ENCODE data around the gene TMEM267. TPM values are rescaled to one million over a fixed set of nuclear protein-coding genes. Genes with fewer than 3 reads are reported as not detected.
"Not testable (repeated sequence)": the region's sequence is repeated elsewhere in the genome, so short reads cannot be mapped to it uniquely, and the experiment has no call there.

TMEM267 gene
- total RNA-seq, 1 donor from 2014 or later, result 9.9 TPM

DNA sequence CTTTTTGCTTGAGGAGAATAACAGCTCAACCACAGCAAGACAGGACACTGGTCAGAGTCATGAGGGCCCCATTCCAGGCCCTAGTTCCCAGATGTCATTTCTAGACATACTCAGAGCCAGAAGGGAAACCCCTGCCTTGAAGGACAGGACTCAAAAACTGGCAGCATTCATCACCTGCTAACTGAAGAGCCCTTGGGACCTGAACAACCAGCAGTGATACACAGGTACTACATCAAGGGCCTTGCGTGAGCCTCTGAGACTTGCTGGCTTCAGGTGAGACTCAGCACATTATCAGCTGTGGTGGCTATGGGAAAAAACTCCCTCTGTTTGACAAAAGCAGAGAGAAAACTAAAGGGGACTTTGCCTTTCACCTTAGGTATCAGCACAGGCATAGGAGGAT is 22.6 kb downstream of the TMEM267 start:
- no peak for DNase-seq (ENCODE audit: low spot score)

DNA sequence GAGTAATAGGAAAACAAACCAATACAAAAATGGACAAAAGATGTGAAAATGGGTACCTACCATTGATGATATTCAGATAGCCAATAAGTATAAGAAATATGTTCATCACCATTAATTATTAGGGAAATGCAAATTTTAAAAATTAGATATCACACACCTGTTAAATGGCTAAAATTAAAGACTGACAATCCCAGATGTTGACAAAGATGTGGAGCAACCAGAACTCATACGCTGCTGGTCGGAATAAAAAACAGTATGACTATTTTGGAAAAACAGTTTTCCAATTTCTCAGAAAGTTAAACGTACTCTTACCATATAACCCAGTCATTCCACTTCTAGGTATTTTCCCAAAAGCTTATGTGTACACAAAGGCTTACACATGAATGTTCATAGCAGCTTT is 27.1 kb downstream of the TMEM267 start:
- no peak for DNase-seq (ENCODE audit: low spot score)

DNA sequence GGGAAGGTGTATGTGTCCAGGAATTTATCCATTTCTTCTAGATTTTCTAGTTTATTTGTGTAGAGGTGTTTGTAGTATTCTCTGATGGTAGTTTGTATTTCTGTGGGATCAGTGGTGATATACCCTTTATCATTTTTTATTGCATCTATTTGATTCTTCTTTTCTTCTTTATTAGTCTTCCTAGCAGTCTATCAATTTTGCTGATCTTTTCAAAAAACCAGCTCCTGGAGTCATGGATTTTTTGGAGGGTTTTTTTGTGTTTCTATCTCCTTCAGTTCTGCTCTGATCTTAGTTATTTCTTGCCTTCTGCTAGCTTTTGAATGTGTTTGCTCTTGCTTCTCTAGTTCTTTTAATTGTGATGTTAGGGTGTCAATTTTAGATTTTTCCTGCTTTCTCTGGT is 42.1 kb downstream of the TMEM267 start:
- not testable (repeated sequence) for DNase-seq (ENCODE audit: low spot score)

DNA sequence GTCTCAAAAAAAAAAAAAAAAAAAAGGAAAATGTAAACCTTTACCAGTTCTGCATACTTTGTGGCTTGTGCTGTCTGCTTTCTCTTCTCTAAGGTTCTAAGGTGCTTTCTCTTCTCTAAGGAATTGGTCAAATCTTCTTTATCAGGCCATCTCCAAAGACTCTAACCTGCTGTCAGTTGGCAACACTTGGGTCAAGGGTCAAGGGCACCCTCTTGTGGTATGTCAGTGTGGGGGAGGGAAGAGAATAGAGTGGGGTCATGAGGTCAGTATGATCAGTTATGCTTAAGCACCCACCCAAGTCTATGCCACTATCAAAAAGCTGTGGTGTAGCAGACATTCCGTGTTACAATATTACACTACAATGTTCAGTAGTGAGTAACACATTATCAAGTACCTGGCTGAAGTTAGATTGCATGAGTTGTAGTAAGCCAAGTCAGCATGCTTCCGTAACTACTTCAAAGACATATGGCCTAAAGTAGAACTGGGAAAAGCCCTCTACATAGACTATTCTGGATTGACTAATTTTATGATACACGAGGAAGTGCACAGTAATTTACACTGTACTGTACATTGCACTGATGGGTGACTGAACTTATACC is 46.5 kb downstream of the TMEM267 start:
- DNase-seq (ENCODE audit: low spot score), result no peak

DNA sequence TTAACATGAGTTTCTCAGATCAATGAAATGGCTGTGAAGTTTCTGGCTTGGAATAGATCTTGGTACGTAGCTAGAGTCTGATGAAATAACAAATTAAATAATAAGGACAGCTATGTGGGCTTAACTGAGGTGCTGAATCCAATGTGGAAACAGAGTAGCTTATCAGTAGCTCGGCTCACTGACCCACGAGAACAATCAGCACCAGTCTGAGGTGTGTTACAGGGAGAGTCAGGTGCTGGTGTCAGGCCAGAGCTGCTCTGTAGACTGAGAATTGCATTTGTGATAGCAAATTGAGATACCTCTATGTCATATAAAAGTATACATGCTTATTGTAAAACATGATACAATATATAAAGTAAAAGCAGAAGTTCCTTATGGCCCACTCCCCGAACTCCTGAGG is 50.3 kb downstream of the TMEM267 start:
- no peak for DNase-seq (ENCODE audit: low spot score)

DNA sequence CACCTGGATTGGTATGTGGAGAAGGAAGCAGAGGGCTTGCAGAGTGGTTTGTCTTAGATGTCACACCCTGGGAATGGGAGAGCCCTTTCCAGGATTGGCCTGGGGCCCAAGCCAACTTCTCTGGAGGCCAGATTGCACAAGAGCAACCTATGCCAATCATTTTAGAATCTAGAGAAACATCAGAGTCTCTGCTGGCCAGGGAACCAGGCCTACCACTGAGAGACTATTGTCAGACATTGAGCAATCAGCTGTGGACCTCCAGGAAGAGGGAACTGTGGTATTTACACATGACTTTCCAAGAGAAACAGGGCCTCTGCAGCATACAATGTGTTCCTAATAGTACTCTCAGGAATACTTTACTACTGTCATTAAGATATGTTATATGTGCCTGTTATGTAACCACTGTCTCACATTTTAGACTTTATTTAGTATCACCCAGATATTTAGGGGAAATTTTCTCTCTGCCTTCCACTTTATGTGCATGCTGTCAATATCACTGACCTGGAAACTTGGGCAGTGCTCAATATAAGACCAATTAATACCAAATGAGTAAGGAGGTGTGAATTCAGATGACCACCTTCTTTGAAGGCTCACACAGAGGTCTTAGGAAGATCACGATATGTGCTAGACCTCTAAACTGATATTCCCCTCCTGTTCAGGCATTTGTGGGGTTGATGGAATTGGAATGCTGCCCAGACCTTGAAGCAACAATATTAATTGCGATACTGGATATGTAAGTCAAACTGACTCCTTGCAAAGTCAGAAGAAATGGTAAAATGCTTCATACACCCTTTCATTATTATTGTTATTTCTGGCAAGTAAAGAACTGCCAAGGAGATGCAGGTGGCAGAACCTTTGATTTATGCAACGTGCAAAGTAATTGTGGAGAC is 50.9 kb downstream of the TMEM267 start:
- DNase-seq (ENCODE audit: low spot score), result peak; percentile 4

DNA sequence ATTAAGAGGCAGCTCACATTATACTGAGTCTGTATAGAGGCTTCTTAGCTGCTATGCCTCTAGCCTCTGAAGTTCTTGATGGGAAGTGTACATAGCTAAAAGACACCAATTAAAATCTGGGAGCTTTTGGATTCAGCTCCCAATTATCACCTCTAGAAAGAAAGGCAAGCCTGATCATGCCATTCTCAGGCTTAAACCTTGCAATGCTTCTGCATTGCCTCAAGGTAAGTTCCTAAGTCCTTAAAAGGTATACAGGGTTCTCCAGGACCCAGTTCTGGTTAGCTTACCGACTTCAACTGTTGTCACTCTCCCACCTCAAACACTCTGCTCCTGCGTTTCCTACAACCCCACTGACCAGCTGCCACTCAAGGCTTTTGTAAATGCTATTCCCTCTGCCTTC is 54.0 kb downstream of the TMEM267 start:
- DNase-seq (ENCODE audit: low spot score), result no peak

DNA sequence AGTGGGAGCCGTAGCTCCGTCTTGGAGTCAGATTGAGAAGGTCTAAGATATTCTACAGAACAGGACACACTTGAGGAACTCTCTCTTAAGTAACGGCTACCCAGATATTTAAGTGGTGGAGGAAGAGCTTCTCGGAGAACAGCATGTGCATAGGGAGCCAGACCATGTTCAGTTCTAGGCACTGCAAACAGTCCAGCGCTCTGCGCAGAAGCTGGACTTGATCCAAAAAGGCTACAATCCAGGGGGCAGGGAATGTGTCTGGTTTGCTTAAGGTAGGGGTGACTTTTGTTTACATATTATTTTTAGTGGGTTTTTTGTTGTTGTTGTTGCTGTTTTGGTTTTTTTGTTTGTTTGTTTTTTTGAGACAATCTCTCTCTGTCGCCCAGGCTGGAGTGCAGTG is 54.6 kb downstream of the TMEM267 start:
- no peak for DNase-seq (ENCODE audit: low spot score)

DNA sequence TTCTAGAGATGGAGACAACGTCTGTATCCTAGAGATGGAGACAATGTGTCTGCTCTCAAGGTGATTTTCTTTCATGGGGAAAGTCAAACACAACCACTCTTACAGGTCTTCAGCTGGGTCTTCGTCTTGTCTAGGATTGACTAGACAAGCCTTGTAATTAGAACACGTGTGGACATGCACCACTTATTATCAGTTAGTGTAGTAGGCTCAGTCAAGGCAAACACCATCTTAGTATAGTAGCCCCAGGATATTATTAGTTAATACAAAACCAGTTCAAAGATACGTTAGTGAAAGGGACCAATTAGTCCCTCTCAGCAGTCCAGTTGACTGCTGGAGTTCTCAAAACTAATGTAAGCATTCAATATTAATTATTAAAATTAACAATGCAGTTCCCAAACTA is 56.4 kb downstream of the TMEM267 start:
- no peak for DNase-seq (ENCODE audit: low spot score)

DNA sequence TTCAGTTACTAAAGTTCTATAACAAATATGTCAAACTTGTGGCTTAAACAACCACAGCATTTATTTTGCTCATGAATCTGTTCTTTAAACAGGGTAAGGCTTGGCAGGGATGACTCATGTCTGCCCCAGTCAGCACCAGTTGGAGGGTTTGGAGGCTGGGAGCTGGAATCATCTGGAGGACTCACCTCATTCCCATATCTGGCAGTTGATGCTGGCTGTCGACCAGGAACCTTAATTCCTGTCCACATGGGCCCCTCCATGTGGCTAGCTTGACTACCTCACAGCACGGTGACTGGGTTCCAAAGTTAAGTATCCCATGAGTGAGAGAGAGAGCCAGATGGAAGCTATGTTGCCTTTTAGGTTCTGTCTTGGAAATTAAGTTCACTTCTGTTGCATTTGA is 57.7 kb downstream of the TMEM267 start:
- DNase-seq (ENCODE audit: low spot score), result no peak

DNA sequence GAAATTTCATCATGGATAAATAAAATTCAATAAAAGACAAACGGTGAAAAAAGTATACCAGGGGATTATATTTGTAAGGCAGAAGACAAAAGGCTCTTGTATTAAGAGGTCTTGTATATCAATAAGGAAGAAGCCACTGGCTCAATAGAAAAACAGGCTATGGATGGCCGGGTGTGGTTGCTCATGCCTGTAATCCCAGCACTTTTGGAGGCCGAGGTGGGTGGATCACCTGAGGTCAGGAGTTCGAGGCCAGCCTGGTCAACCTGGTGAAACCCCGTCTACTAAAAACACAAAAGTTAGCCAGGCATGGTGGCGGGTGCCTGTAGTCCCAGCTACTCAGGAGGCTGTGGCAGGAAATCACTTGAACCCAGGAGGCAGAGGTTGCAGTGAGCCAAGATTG is 60.6 kb downstream of the TMEM267 start:
- not testable (repeated sequence) for DNase-seq (ENCODE audit: low spot score)

DNA sequence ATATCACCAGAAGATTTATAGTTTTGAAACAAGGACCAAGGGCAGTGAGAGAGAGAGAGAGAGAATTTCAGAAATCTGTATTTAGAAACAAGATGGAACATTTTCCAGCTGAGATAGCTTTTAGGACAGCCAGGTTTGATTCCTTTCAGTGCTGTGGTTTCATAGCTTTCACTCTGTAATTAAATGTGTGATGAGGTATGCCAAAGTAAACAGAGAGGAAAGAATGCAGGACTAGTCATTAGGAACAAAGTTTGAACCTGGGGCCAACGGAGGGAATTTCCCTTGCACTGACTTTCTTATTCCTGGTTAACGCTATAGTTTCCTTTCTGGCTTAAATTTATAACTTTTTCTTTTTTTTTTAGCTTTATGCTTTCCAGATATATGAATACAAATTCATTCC is 61.5 kb downstream of the TMEM267 start:
- peak; percentile 32 for DNase-seq (ENCODE audit: low spot score)

DNA sequence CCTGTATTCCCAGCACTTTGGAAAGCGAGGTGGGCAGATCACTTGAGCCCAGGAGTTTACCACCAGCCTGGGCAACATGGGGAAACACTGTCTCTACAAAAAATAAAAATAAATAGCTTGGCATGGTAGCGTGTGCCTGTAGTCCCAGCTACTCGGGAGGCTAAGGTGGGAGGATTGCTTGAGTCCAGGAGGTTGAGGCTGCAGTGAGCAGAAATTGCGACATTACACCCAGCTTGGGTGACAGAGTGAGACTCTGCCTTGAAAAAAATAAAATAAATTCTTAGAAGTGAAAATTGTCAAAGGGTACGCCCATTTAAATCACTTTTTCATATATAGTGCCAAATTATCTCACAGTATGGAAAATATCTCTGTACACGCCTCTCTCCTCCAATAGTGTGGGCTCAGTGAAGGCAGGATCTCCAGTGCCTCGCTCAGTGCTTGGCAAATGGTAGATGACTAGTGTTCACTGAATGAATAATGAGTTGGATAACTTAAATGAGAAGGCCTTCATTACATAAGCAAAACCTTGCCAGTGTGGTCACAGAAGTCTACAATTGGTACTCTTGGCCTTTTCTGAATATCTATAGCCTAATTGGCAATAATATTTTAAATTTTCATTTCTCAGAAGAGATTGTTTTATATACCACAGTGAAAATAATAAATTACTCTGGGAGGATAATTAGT is 62.1 kb downstream of the TMEM267 start:
- no peak for DNase-seq (ENCODE audit: low spot score)

DNA sequence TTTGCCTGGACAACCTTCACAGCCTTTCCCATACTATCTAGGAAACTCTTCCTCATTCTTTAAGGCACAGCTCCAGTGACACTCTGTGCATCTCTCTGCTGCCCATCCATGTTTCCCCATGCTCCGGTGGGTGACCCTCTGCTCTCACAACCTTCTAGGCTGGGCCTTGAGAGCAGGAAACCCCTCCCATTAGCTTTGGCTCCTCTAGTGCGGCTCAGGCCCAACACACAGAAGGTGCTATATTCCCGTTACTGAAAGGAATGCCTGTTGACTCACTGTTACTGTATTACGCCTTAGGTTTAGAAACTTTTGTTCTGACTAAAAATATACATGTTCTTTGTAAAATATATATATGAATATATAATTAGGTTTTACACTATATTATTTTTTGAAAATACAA is 63.4 kb downstream of the TMEM267 start:
- no peak for DNase-seq (ENCODE audit: low spot score)

DNA sequence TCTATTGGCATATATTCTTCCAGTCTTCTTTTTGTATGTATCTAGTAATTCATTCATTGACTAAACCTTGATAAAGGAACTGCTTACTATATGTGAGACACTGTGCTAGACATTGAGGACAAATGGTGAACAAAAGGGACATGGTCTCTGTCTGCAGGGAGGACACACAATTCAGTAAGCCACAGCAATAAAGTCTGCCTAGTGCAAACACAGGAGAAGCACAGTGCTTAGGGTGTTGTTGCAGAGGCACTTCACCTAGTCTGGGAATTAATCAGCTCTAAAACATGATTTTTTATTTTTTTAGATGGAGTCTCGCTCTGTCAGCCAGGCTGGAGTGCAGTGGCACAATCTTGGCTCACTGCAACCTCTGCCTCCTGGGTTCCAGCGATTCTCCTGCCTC is 65.1 kb downstream of the TMEM267 start:
- no peak for DNase-seq (ENCODE audit: low spot score)

DNA sequence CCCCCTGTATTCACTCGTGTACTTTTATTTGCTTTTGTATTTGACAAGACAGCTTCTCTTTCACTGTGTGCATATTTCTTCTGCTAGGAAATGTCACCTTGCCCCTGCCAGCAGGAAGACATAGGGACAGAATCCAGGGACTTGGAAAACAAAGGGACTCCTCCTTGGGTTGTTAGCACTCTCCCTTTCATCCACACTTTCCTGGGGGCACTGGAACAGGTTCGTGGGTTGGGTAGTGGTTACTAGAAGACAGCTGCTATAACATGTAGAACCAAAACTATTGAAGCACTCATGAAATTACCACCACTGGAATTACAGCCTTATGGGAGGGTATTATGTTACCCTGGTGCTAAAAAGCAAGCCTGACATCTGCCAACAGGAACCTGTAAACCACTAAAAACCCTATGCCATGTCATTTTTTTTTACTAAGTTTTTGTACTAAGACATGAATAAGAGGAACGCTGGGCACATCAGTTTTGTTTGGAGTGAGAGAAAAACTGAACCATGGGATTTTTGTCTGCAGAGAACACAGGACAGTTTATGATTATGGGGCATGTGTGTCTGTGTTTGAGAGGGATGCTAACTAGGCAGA is 66.8 kb downstream of the TMEM267 start:
- DNase-seq (ENCODE audit: low spot score), result no peak

DNA sequence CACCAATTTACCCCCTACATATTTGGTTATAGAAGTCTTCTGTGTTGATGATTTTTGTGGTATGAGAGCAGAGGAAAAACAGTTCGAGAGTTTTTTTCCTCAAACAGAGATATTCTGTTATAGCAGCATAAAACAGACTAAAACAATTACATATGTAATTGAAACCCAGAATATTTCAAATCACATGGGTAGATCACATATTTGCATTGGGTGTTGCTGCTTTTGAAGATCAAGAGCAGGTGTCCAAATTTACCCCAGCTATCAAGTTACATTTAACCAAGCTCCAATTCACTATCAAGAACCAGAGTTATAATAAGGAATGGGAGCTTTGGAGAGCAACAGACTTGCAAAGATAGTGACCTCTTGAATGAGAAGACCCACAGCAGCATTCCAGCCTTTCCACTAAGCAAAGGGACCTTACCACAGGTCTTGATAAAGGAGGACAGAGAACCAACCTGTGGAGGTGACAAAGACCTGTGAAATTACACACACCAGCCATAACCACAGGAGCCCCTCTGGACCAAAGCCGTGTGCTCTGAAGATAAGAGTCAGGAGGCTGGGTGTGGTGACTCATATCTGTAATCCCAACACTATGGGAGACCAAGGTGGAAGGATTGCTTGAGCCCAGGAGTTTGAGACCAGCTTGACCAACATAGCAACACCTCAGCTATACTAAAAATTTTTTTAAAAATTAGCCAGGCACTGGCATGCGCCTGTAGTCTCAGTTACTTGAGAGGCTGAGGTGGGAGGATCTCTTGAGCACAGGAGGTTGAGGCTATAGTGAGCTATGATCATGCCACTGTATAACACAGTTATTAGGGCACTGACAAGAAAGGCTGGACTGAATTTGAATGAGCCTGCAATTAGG is 67.5 kb downstream of the TMEM267 start:
- no peak for DNase-seq (ENCODE audit: low spot score)

DNA sequence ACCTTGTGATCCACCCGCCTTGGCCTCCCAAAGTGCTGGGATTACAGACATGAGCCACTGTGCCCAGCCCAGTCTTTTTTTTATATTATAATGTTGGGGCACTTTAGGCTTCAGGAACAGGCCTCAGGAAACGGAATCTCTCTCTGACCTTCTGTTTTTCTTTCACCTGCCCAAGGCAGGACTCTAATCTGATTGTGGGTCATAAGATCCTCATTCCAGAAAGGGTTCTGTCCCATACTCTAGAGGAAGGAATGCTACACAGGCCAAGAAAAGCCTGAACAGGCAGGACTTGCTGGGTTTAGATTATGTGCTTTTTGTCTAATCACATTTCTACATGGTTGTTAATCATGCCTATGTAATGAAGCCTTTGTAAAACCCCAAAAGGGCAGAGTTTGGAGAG is 69.7 kb downstream of the TMEM267 start:
- no peak for DNase-seq (ENCODE audit: low spot score)

DNA sequence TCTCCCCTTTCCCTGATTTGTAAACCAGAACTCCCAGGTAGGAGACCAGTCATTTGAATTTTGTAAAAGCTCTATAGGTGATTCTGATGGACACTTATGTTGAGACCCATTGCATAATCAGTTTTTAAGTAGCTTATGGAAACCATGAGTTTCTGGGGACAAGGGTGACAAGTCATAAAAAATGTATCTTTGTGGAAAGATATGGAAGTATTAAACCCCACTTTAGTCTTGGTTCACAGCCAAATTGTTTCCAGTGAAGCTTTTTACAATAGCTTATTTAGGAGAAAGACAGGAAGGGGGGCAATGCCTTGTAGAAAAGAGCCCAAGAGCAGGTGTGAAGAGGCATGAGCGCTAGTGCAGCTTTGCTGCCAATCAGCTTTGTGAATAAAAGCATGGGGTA is 71.0 kb downstream of the TMEM267 start:
- no peak for DNase-seq (ENCODE audit: low spot score)

DNA sequence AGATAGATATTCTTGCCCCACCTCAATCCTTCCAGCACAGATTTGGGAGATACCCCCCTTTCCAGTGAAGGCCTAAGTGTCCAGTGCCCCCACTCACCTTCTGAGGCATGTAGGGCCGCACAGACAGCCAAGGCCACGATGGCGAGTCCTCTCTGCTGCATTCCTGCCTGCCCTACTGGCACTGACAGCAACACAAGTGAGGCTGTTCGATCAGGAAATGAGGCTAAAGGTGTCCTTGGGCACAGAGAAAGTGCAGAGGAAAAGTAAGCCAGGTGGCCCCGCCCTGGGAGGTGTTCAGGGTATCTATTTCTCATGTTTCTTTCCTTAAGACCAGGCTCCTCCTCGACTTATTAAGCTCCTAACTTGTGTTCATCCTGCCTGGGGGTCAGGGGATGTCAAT is 71.5 kb downstream of the TMEM267 start, which contains the start of gene CCL28:
Gene CCL28 (minus strand): TSS at position 236 of the 400 bp plus-strand sequence. CDS start 75 bp downstream, at position 161.
- no peak for DNase-seq (ENCODE audit: low spot score)

DNA sequence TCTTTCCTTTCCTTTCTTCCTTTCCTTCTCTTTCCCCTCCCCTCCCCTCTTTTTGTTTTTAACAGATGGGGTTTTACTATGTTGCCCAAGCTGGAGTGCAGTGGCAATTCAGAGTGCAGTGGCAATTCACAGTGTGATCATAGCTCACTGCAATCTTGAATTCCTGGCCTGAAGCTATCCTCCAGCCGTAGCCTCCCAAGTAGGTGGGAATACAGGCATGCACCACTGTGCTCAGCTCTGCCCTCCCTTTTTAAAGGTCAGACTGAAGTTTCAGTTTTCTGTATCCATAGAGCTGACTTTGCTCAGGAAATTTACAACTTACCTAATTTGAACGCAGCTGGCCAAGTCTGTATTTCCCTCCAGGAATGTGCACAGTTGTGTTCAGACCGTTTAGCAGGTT is 72.2 kb downstream of the TMEM267 start:
- no peak for DNase-seq (ENCODE audit: low spot score)

Measured in umbilical cord (tissue), 2 donors.